IMR-90 (cell line): ENCODE data around the gene EMC1. TPM values are rescaled to one million over a fixed set of nuclear protein-coding genes. Genes with fewer than 3 reads are reported as not detected.

Experiments used
- ATAC-seq: fragments of 200-7000 bp; cut with Tn5 transposase; 2 replicates; pipeline ENCODE4 v1.9.1; 2020; ENCODE audit warnings: low read depth, mild to moderate bottlenecking, moderate library complexity
- BruUV-seq: library from RNA; stranded (reverse); fragments of 400-500 nt; replicated peaks from 2 replicates; lab custom pipeline; 2021; lab: Mats Ljungman, UMichigan
- CTCF ChIA-PET: fragments of 300-600 bp; formaldehyde crosslinking; extraction: SDS; loops from one replicate; lab custom pipeline; 2021; ENCODE audit warnings: antibody characterized with exemption; lab: Yijun Ruan, JAX
- POLR2A ChIA-PET: fragments of 300-600 bp; sonication (Branson Sonifier 250); formaldehyde crosslinking; loops from one replicate; lab custom pipeline; 2022; ENCODE audit warnings: antibody characterized with exemption; ENCODE audit not compliant: unreplicated experiment; lab: Charles Lee
- DNase-seq: peaks from one replicate; pipeline ENCODE4 v3.0.0; 2013
- H2AFZ ChIP-seq: replicated peaks from 2 replicates; pipeline ENCODE3; 2013; ENCODE audit warnings: low read length, mild to moderate bottlenecking; ENCODE audit not compliant: poor library complexity
- H2AK5ac ChIP-seq: 2 replicates; pipeline ENCODE4 v1.6.1; 2013; ENCODE audit warnings: low read depth, low read length, inconsistent platforms
- H2AK9ac ChIP-seq: replicated peaks from 2 replicates; pipeline ENCODE3; 2013; ENCODE audit warnings: mild to moderate bottlenecking, low read depth, low read length, moderate library complexity; ENCODE audit not compliant: poor library complexity
- H2BK120ac ChIP-seq: 2 replicates; pipeline ENCODE4 v1.6.1; 2013; ENCODE audit warnings: low read depth, low read length, inconsistent platforms
- H2BK15ac ChIP-seq: 3 replicates; pipeline ENCODE4 v1.6.1; 2013; ENCODE audit warnings: low read depth, low read length, inconsistent platforms
- H2BK20ac ChIP-seq: 2 replicates; pipeline ENCODE4 v1.6.1; 2013; ENCODE audit warnings: low read depth, mild to moderate bottlenecking, inconsistent platforms, low read length, moderate library complexity
- H2BK5ac ChIP-seq: 2 replicates; pipeline ENCODE4 v1.6.1; 2013; ENCODE audit warnings: mild to moderate bottlenecking, low read depth, low read length, inconsistent platforms; ENCODE audit not compliant: poor library complexity, severe bottlenecking
- H3K14ac ChIP-seq: replicated peaks from 2 replicates; pipeline ENCODE4 v1.6.1; 2013; ENCODE audit warnings: low read depth, low read length, inconsistent platforms
- H3K18ac ChIP-seq: 2 replicates; pipeline ENCODE4 v1.6.1; 2013; ENCODE audit warnings: low read depth, low read length, control low read depth
- H3K23ac ChIP-seq: 2 replicates; pipeline ENCODE4 v1.6.1; 2013; ENCODE audit warnings: low read depth, low read length, inconsistent platforms
- H3K27ac ChIP-seq: 2 replicates; pipeline ENCODE4 v1.5.1; 2013; ENCODE audit warnings: mild to moderate bottlenecking, control low read depth, low read length; ENCODE audit not compliant: insufficient read depth
- H3K27me3 ChIP-seq: 2 replicates; pipeline ENCODE4 v1.6.1; 2013; ENCODE audit warnings: low read length; ENCODE audit not compliant: control insufficient read depth, insufficient read depth
- H3K36me3 ChIP-seq: 2 replicates; pipeline ENCODE4 v1.6.1; 2013; ENCODE audit warnings: low read length, mixed read lengths; ENCODE audit not compliant: control insufficient read depth, insufficient read depth
- H3K4ac ChIP-seq: 2 replicates; pipeline ENCODE4 v1.6.1; 2013; ENCODE audit warnings: low read depth, low read length, inconsistent platforms
- H3K4me1 ChIP-seq: 2 replicates; pipeline ENCODE4 v1.6.1; 2013; ENCODE audit warnings: low read length, mixed read lengths; ENCODE audit not compliant: control insufficient read depth, insufficient read depth
- H3K4me2 ChIP-seq: 2 replicates; pipeline ENCODE4 v1.6.1; 2013; ENCODE audit warnings: low read depth, mild to moderate bottlenecking, control low read depth, low read length, moderate library complexity
- H3K4me3 ChIP-seq: 2 replicates; pipeline ENCODE4 v1.5.1; 2013; ENCODE audit warnings: low read depth, mild to moderate bottlenecking, control low read depth, low read length, moderate library complexity; ENCODE audit not compliant: insufficient read depth
- H3K56ac ChIP-seq: 2 replicates; pipeline ENCODE4 v1.6.1; 2013; ENCODE audit warnings: low read length, inconsistent platforms; ENCODE audit not compliant: insufficient read depth; ENCODE audit errors: extremely low read depth
- H3K79me1 ChIP-seq, 2 experiments: 2 replicates each; pipeline ENCODE4 v1.6.1; 2013; ENCODE audit warnings: low read length in 2 of 2, inconsistent platforms in 1 of 2, low read depth in 1 of 2
- H3K9ac ChIP-seq: 2 replicates; pipeline ENCODE4 v1.6.1; 2013; ENCODE audit warnings: low read depth, low read length, control low read depth
- H3K9me1 ChIP-seq: 2 replicates; pipeline ENCODE4 v1.6.1; 2013; ENCODE audit warnings: low read length, inconsistent platforms; ENCODE audit not compliant: insufficient read depth
- H3K9me3 ChIP-seq: 2 replicates; pipeline ENCODE4 v1.6.1; 2013; ENCODE audit warnings: low read length; ENCODE audit not compliant: control insufficient read depth, insufficient read depth
- H4K20me1 ChIP-seq: 2 replicates; pipeline ENCODE4 v1.6.1; 2013; ENCODE audit warnings: low read length, inconsistent platforms; ENCODE audit not compliant: insufficient read depth
- H4K5ac ChIP-seq: 2 replicates; pipeline ENCODE4 v1.6.1; 2013; ENCODE audit warnings: mild to moderate bottlenecking, low read depth, low read length, control low read depth
- H4K8ac ChIP-seq, 2 experiments: 2 replicates each; pipeline ENCODE4 v1.6.1; 2013; ENCODE audit warnings: low read depth in 2 of 2, low read length in 2 of 2, control low read depth in 1 of 2, inconsistent platforms in 1 of 2
- H4K91ac ChIP-seq: 2 replicates; pipeline ENCODE4 v1.6.1; 2013; ENCODE audit warnings: low read depth, low read length, inconsistent platforms; ENCODE audit not compliant: insufficient read depth
- FOS ChIP-seq: fragments of 150-350 bp; IDR thresholded peaks from 2 replicates; pipeline ENCODE4 v1.6.1; 2016; ENCODE audit warnings: low read depth, low read length
- MAZ ChIP-seq: IDR thresholded peaks from 2 replicates; pipeline ENCODE4 v1.6.1; 2012; ENCODE audit warnings: low read depth, mild to moderate bottlenecking, low read length, improper control_type of control experiment, moderate library complexity, borderline replicate concordance
- RCOR1 ChIP-seq: IDR thresholded peaks from 2 replicates; pipeline ENCODE4 v1.6.1; 2012; ENCODE audit warnings: mild to moderate bottlenecking, low read length, improper control_type of control experiment; ENCODE audit not compliant: insufficient replicate concordance
- WGBS, 2 experiments: methylation state at CpG; one replicate each; pipeline versions ENCODE4 v1.1.5 to v1.1.7; 2013; ENCODE audit warnings: missing lambda C conversion rate in 2 of 2; ENCODE audit not compliant: insufficient read length in 1 of 2; ENCODE audit errors: extremely low coverage in 2 of 2; 5-methylcytosine and 5-hydroxymethylcytosine counted together
- dilution Hi-C: fragments of 300-500 bp; cut with HindIII; formaldehyde crosslinking; loops from one replicate; pipeline ENCODE4 v1.14.3; 2018; ENCODE audit warnings: low sequenced_read_pairs; ENCODE audit not compliant: unreplicated experiment
- in situ Hi-C: fragments of 300-500 bp; cut with MboI; formaldehyde crosslinking; loops from 3 replicates; pipeline ENCODE4 v1.14.3; 2019; ENCODE audit warnings: low sequenced_read_pairs, inconsistent platforms, mixed read lengths
- intact Hi-C: fragments of 100-400 bp; cut with micrococcal nuclease; formaldehyde crosslinking; loops from 2 replicates; pipeline ENCODE4 v1.10.0; 2022
- polyA plus RNA-seq, 3 experiments: library from polyadenylated mRNA; depleted of rRNA; stranded (reverse); fragments of >200 nt; gene quantifications; 2 replicates each; pipeline ENCODE4 v1.2.3, GENCODE V29; 2012; ENCODE audit warnings: low replicate concordance in 1 of 3
- total RNA-seq: library from RNA; depleted of rRNA; stranded (reverse); fragments of >200 nt; gene quantifications from 2 replicates; pipeline ENCODE4 v1.2.3, GENCODE V29; 2012
- TF ChIP-seq, protein P1 (sequence below): conservative IDR thresholded peaks from 2 replicates; pipeline ENCODE4 v1.5.1; 2012; ENCODE audit warnings: mild to moderate bottlenecking, low read depth, low read length, improper control_type of control experiment

EMC1 gene
- total and polyA plus RNA-seq, 2 of the 4 experiments (the other 2 are of a cell fraction): 65.4 to 114 TPM

DNA sequence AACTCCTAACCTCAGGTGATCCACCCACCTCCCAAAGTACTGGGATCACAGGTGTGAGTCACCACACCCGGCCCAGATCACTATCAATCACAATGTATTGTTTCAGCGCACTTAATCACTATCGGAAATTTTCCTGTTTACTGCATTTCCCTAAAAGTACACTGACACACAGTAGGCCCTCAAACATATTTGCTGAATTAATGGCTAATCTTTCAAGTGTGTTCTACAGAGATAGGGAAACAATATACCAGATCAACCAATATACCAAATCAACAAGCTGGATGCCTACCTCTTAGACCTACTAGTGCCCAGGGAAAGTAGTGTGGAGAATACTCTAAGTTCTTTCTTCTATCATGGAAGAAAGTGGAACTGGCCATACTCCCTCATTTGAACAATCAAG, 58.3 kb downstream of the EMC1 start:
- Histone ChIP-seq H3K4me2 (no peak overlapping the region), H2AFZ (no peak overlapping the region), H3K27me3 (no peaks in the 10 kb centered on the region), H3K4me3 (no peak overlapping the region), H3K4ac (no peak overlapping the region), H3K56ac (no peak overlapping the region), H3K36me3 (peaks cover 61% of the 10 kb centered on the region), H4K20me1 (peaks cover 41% of the 10 kb centered on the region), H2BK20ac (no peak overlapping the region), H3K18ac (no peak overlapping the region), H3K23ac (no peak overlapping the region), H2BK120ac (no peak overlapping the region), H3K27ac (no peak overlapping the region), H2BK15ac (no peak overlapping the region), H3K14ac (no peak overlapping the region), H4K91ac (no peak overlapping the region), H3K79me1 (peaks cover 53 to 66% of the 10 kb centered on the region in 2 experiments), H3K9me3 (no peaks in the 10 kb centered on the region), H4K8ac (no peak overlapping the region), H4K5ac (no peak overlapping the region), H2AK5ac (no peak overlapping the region), H3K9ac (no peak overlapping the region), H3K9me1 (no peaks in the 10 kb centered on the region; the same call in 1 of the 2 replicates), H3K4me1 (peaks cover 3% of the 10 kb centered on the region), H2AK9ac (no peak overlapping the region), H2BK5ac (no peak overlapping the region)
- BruUV-seq: no TSS peak
- in situ Hi-C loops (no loop called here), intact Hi-C loops (no loop called here), dilution Hi-C loops (no loop called here)
- ChIA-PET CTCF (no interaction called here), POLR2A (no interaction called here)
- no peak for TF ChIP-seq FOS
- no peak for TF ChIP-seq RCOR1
- TF ChIP-seq, protein P1, sequence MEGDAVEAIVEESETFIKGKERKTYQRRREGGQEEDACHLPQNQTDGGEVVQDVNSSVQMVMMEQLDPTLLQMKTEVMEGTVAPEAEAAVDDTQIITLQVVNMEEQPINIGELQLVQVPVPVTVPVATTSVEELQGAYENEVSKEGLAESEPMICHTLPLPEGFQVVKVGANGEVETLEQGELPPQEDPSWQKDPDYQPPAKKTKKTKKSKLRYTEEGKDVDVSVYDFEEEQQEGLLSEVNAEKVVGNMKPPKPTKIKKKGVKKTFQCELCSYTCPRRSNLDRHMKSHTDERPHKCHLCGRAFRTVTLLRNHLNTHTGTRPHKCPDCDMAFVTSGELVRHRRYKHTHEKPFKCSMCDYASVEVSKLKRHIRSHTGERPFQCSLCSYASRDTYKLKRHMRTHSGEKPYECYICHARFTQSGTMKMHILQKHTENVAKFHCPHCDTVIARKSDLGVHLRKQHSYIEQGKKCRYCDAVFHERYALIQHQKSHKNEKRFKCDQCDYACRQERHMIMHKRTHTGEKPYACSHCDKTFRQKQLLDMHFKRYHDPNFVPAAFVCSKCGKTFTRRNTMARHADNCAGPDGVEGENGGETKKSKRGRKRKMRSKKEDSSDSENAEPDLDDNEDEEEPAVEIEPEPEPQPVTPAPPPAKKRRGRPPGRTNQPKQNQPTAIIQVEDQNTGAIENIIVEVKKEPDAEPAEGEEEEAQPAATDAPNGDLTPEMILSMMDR: no peak
- TF ChIP-seq MAZ: no peak
- no peak for DNase-seq
- ATAC-seq: no peak
- no CpG with 5 or more reads among the region's 3 CpGs for WGBS, 2 experiments
